DOHH2 (cell line): ENCODE data around the gene SKIC8.

Experiments used
- H3F3A ChIP-seq: fragments of 200-600 bp; sonication (generic), shearing (Covaris generic); 2 replicates; pipeline ENCODE4 v1.6.0; 2016; ENCODE audit warnings: antibody characterized with exemption, mild to moderate bottlenecking; ENCODE audit not compliant: control insufficient read depth, insufficient read depth
- H3K27ac ChIP-seq: fragments of 200-600 bp; sonication (generic); 2 replicates; pipeline ENCODE4 v1.5.1; 2014; ENCODE audit warnings: low read depth, mild to moderate bottlenecking, low read length, moderate library complexity
- H3K27me3 ChIP-seq: fragments of 200-600 bp; sonication (generic); 2 replicates; pipeline ENCODE4 v1.6.1; 2014; ENCODE audit warnings: mild to moderate bottlenecking, low read length, mixed read lengths; ENCODE audit not compliant: control insufficient read depth
- H3K36me3 ChIP-seq: fragments of 200-600 bp; sonication (generic); 2 replicates; pipeline ENCODE4 v1.6.1; 2014; ENCODE audit warnings: mild to moderate bottlenecking, low read length, moderate library complexity, mixed read lengths; ENCODE audit not compliant: control insufficient read depth
- H3K4me1 ChIP-seq: fragments of 200-600 bp; sonication (generic); 2 replicates; pipeline ENCODE4 v1.6.1; 2014; ENCODE audit warnings: mild to moderate bottlenecking, low read length, mixed read lengths; ENCODE audit not compliant: control insufficient read depth
- H3K4me2 ChIP-seq: fragments of 200-600 bp; sonication (generic); 2 replicates; pipeline ENCODE4 v1.6.0; 2014; ENCODE audit warnings: mild to moderate bottlenecking, low read length, moderate library complexity
- H3K4me3 ChIP-seq: fragments of 200-600 bp; sonication (generic); 2 replicates; pipeline ENCODE4 v1.5.1; 2014; ENCODE audit warnings: mild to moderate bottlenecking, low read length, mixed read lengths
- H3K79me2 ChIP-seq: fragments of 200-600 bp; sonication (generic); 2 replicates; pipeline ENCODE4 v1.6.1; 2014; ENCODE audit warnings: mild to moderate bottlenecking, low read length, mixed read lengths; ENCODE audit not compliant: control insufficient read depth
- H3K9me2 ChIP-seq: fragments of 200-600 bp; sonication (generic); replicated peaks from 2 replicates; pipeline ENCODE4 v1.6.1; 2014; ENCODE audit warnings: mild to moderate bottlenecking, low read length, mixed read lengths; ENCODE audit not compliant: control insufficient read depth
- H3K9me3 ChIP-seq: fragments of 200-600 bp; sonication (generic); 2 replicates; pipeline ENCODE4 v1.6.1; 2014; ENCODE audit warnings: antibody characterized with exemption, low read length, mixed read lengths; ENCODE audit not compliant: control insufficient read depth, insufficient read depth
- H4K20me1 ChIP-seq: fragments of 200-600 bp; sonication (generic); 2 replicates; pipeline ENCODE4 v1.6.0; 2014; ENCODE audit warnings: low read depth, mild to moderate bottlenecking, antibody characterized with exemption, low read length, moderate library complexity; ENCODE audit not compliant: control insufficient read depth, insufficient read depth
- EZH2phosphoT487 ChIP-seq: fragments of 200-600 bp; sonication (generic); IDR thresholded peaks from 2 replicates; pipeline ENCODE4 v1.6.1; 2017; ENCODE audit warnings: borderline replicate concordance, mild to moderate bottlenecking, antibody characterized with exemption, low read length, moderate library complexity, mixed read lengths
- TF ChIP-seq, protein P1 (sequence below): fragments of 200-600 bp; sonication (generic); IDR thresholded peaks from one replicate; pipeline ENCODE4 v1.5.1; 2014; ENCODE audit warnings: antibody characterized with exemption, mild to moderate bottlenecking, low read depth, low read length; ENCODE audit not compliant: poor library complexity, severe bottlenecking

SKIC8 gene

GRCh38 chr15:78304216-78305066 is 5.0 kb upstream of the SKIC8 start:
- Histone ChIP-seq H3K79me2 (peaks cover 4% of the 10 kb centered on the region), H3K27ac (no peak overlapping the region), H4K20me1 (no peaks in the 10 kb centered on the region), H3F3A (no peaks in the 10 kb centered on the region), H3K4me3 (no peak overlapping the region), H3K4me2 (no peak overlapping the region), H3K36me3 (no peaks in the 10 kb centered on the region), H3K4me1 (peaks cover 7% of the 10 kb centered on the region), H3K9me3 (no peaks in the 10 kb centered on the region), H3K27me3 (peaks cover 11% of the 10 kb centered on the region), H3K9me2 (no peaks in the 10 kb centered on the region)
- TF ChIP-seq, protein P1, sequence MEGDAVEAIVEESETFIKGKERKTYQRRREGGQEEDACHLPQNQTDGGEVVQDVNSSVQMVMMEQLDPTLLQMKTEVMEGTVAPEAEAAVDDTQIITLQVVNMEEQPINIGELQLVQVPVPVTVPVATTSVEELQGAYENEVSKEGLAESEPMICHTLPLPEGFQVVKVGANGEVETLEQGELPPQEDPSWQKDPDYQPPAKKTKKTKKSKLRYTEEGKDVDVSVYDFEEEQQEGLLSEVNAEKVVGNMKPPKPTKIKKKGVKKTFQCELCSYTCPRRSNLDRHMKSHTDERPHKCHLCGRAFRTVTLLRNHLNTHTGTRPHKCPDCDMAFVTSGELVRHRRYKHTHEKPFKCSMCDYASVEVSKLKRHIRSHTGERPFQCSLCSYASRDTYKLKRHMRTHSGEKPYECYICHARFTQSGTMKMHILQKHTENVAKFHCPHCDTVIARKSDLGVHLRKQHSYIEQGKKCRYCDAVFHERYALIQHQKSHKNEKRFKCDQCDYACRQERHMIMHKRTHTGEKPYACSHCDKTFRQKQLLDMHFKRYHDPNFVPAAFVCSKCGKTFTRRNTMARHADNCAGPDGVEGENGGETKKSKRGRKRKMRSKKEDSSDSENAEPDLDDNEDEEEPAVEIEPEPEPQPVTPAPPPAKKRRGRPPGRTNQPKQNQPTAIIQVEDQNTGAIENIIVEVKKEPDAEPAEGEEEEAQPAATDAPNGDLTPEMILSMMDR: no peak
- no peak for TF ChIP-seq EZH2phosphoT487

- Histone ChIP-seq H3K9me3 (no peaks in the 10 kb centered on the region), H3K9me2 (no peaks in the 10 kb centered on the region), H3F3A (no peaks in the 10 kb centered on the region), H3K4me3 (no peak overlapping the region), H3K27ac (no peak overlapping the region), H3K4me2 (no peak overlapping the region), H3K4me1 (peaks cover 15% of the 10 kb centered on the region), H3K79me2 (peaks cover 20% of the 10 kb centered on the region), H3K36me3 (peaks cover 5% of the 10 kb centered on the region), H4K20me1 (no peaks in the 10 kb centered on the region), H3K27me3 (peaks cover 6% of the 10 kb centered on the region; the same call in 1 of the 2 replicates)
- no peak for TF ChIP-seq EZH2phosphoT487
- TF ChIP-seq, protein P1: no peak
Measured at GRCh38 chr15:78302579-78303312, 3.3 kb upstream of the SKIC8 start.

DNA sequence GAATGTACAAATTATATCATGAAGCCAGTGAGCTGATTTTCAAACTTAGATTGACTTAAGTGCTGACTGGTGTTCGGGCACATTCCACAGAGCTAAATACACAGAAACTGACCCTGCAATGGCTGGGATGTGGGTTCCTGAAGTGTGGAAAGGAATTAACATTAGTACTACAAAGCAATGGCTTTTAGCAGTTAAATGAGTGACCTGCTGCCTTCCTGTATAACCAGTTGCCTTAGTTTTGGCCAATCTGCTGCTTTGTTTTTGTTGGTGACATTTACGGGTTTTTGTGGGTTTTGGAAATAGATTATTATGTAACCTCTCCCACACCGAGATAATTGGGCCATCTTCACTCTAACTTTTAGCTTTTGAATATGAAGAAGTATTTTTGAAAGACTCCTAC is 2.4 kb upstream of the SKIC8 start:
- H3F3A ChIP-seq: no peaks in the 10 kb centered on the region
- H3K4me2 ChIP-seq: no peak overlapping the region

More for the DNA sequence above, 2.4 kb upstream of the SKIC8 start:
- TF ChIP-seq, protein P1: no peak
- no peak for TF ChIP-seq EZH2phosphoT487
- peaks cover 5% of the 10 kb centered on the region for H3K36me3 ChIP-seq
- H3K9me3 ChIP-seq: no peaks in the 10 kb centered on the region
- H3K79me2 ChIP-seq: peaks cover 29% of the 10 kb centered on the region
- peaks cover 6% of the 10 kb centered on the region; the same call in 1 of the 2 replicates for H3K27me3 ChIP-seq
- H3K4me3 ChIP-seq: no peak overlapping the region
- H3K27ac ChIP-seq: no peak overlapping the region
- H3K9me2 ChIP-seq: no peaks in the 10 kb centered on the region
- H4K20me1 ChIP-seq: no peaks in the 10 kb centered on the region
- H3K4me1 ChIP-seq: peaks cover 17% of the 10 kb centered on the region
